Brain microvascular endothelial cell (primary cell): ENCODE data around the gene PFN4.
"Not testable (repeated sequence)": the region's sequence is repeated elsewhere in the genome, so short reads cannot be mapped to it uniquely, and the experiment has no call there.

Source experiments
- DNase-seq: peaks from one replicate; pipeline ENCODE4 v3.0.0-alpha.2; 2020
- H3K27ac ChIP-seq: fragments of 250-450 bp; sonication (Bioruptor Pico); 2 replicates; pipeline ENCODE4 v1.5.1; 2020; ENCODE audit warnings: mild to moderate bottlenecking, moderate library complexity
- H3K27me3 ChIP-seq: fragments of 250-450 bp; sonication (Bioruptor Pico); replicated peaks from 2 replicates; pipeline ENCODE4 v1.5.1; 2020; ENCODE audit warnings: mild to moderate bottlenecking
- H3K36me3 ChIP-seq: fragments of 250-450 bp; sonication (Bioruptor Pico); replicated peaks from 2 replicates; pipeline ENCODE4 v1.5.1; 2020; ENCODE audit warnings: mild to moderate bottlenecking
- H3K4me3 ChIP-seq: 2 replicates; pipeline ENCODE4 v1.5.1; 2011; ENCODE audit warnings: low read depth, mild to moderate bottlenecking, control low read depth, low read length, moderate library complexity
- in situ Hi-C: cut with HindIII; loops from 2 replicates; pipeline ENCODE4 v1.10.0; 2017; ENCODE audit warnings: low sequenced_read_pairs, low pct_ligation_motif_present
- TF ChIP-seq, protein P1 (sequence below): IDR thresholded peaks from 2 replicates; pipeline ENCODE4 v1.5.1; 2011; ENCODE audit warnings: low read depth, mild to moderate bottlenecking, moderate library complexity, low read length, control low read depth, inconsistent platforms; ENCODE audit errors: missing control alignments

PFN4 gene

DNA sequence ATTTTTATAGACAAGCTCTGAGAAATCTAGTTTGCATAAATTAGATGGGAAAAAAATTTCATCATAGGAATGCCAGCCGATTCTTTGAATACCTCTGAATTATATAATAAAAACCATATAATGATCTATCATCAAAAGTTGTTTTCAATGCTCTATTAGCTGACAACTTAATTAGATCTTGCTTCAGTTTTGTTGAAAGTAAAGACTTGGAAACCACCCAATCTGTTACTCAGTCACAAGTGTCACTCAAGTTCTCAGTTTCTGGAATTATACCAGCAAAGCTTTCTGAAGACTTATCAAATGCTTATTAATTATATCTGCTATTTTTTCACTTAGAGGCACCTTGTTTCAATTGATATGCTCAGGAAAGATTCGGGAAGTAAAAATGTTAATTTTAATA, 21.1 kb downstream of the PFN4 start:
- in situ Hi-C loops: no loop called here
- no peaks in the 10 kb centered on the region for H3K27me3 ChIP-seq
- DNase-seq: no peak
- H3K36me3 ChIP-seq: no peaks in the 10 kb centered on the region
- TF ChIP-seq, protein P1, sequence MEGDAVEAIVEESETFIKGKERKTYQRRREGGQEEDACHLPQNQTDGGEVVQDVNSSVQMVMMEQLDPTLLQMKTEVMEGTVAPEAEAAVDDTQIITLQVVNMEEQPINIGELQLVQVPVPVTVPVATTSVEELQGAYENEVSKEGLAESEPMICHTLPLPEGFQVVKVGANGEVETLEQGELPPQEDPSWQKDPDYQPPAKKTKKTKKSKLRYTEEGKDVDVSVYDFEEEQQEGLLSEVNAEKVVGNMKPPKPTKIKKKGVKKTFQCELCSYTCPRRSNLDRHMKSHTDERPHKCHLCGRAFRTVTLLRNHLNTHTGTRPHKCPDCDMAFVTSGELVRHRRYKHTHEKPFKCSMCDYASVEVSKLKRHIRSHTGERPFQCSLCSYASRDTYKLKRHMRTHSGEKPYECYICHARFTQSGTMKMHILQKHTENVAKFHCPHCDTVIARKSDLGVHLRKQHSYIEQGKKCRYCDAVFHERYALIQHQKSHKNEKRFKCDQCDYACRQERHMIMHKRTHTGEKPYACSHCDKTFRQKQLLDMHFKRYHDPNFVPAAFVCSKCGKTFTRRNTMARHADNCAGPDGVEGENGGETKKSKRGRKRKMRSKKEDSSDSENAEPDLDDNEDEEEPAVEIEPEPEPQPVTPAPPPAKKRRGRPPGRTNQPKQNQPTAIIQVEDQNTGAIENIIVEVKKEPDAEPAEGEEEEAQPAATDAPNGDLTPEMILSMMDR: no peak
- no peak overlapping the region for H3K4me3 ChIP-seq
- no peak overlapping the region for H3K27ac ChIP-seq

DNA sequence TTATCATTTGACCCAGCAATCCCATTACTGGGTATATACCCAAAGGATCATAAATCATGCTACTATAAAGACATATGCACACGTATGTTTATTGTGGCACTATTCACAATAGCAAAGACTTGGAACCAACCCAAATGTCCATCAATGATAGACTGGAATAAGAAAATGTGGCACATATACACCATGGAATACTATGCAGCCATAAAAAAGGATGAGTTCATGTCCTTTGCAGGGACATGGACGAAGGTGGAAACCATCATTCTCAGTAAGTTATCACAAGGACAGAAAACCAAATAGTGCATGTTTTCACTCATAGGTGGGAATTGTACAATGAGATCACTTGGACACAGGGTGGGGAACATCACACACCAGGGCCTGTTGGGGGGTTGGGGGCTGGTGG, 22.4 kb downstream of the PFN4 start:
- H3K27ac ChIP-seq, H3K4me3 ChIP-seq, H3K27me3 ChIP-seq, DNase-seq, H3K36me3 ChIP-seq, in situ Hi-C loops: not testable (repeated sequence)

DNA sequence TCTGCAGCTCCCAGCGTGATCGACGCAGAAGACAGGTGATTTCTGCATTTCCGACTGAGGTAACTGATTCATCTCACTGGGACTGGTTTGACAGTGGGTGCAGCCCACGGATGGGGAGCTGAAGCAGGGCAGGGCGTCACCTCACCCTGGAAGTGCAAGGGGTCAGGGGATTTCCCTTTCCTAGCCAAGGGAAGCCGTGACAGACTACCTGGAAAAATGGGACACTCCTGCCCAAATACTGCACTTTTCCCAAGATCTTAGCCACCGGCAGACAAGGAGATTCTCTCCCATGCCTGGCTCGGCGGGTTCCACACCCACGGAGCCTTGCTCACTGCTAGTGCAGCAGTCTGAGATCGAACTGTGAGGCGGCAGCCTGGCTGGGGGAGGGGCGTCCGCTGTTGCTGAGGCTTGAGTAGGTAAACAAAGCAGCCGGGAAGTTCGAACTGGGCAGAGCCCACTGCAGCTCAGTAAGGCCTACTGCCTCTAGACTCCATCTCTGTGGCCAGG, 27.9 kb downstream of the PFN4 start:
- DNase-seq, H3K4me3 ChIP-seq, in situ Hi-C loops, H3K27me3 ChIP-seq, H3K27ac ChIP-seq, H3K36me3 ChIP-seq: not testable (repeated sequence)

DNA sequence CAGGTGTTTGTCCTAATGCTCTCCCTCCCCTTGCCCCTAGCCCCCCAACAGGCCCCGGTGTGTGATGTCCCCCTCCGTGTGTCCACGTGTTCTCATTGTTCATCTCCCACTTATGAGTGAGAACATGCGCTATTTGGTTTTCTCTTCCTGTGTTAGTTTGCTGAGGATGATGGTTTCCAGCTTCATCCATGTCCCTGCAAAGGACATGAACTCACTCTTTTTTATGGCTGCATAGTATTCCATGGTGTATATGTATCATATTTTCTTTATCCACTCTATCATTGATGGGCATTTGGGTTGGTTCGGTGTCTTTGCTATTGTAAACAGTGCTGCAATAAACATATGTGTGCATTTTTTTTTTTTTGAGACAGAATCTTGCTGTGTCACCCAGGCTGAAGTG, 29.9 kb downstream of the PFN4 start:
- H3K4me3 ChIP-seq, H3K27me3 ChIP-seq, H3K27ac ChIP-seq, H3K36me3 ChIP-seq, in situ Hi-C loops, DNase-seq: not testable (repeated sequence)

DNA sequence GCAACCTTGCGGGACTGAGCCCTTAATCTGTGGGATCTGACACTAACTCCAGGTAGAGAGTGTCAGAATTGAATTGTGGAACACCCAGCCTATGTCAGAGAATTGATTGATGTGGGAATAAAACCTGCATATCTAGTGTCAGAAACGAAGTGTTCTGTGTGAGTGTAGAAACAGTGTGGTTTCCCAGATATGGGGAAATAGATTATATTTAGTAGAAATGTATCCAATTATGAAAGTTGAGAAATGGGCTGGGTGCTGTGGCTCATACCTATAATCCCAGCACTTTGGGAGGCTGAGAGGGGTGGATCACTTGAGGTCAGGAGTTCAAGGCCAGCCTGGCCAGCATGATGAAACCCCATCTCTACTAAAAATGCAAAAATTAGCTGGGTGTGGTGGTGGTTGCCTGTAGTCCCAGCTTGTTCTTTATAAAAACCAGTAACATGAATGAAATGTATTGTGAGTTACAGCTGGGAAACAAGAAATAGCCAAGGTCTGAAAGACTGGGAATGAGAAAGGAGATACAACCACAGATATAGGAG, 34.2 kb downstream of the PFN4 start:
- no peaks in the 10 kb centered on the region for H3K27me3 ChIP-seq
- no peak for DNase-seq
- H3K4me3 ChIP-seq: no peak overlapping the region
- no peak overlapping the region for H3K27ac ChIP-seq
- H3K36me3 ChIP-seq: no peaks in the 10 kb centered on the region
- TF ChIP-seq, protein P1: no peak
- in situ Hi-C loops: no loop called here

DNA sequence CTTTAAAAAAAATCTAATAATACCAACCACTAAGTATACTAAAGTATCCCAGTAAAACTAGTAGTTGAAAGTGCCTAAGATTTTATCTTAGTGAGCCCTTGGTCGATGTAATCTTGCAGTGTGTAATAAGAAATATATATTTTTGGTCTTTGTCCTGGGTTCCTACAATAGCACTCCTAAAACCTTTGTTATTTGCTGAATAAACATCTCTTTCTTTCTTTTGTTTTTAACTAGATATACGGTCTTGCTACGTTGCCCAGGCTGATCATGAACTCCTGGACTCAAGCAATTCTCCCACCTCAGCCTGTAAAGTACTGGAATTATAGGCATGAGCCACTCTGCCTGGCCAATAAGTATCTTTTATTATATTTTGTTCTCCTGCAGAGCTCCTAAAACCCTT, 36.1 kb downstream of the PFN4 start:
- TF ChIP-seq, protein P1: no peak
- Histone ChIP-seq H3K36me3 (peaks cover 9% of the 10 kb centered on the region), H3K27ac (no peak overlapping the region), H3K27me3 (no peaks in the 10 kb centered on the region), H3K4me3 (no peak overlapping the region)
- in situ Hi-C loops: no loop called here
- DNase-seq: no peak

DNA sequence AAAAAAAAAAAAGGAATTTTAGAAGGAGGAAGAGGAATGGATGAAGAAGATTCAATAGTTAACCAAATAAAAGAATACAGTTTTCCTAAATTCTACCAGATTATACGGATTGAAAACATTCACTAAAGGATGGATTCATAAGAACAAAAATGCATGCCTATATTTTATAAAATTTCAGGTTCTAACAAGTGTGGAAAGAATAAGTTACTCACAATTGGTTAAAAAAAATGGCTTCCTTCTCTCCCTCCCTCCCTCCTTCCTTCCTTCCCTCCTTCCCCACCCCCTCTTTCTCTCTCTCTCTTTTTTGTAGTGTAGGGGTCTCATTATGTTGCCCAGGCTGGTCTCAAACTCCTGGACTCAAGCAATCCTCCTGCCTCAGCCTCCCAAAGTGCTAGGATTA, 36.9 kb downstream of the PFN4 start:
- no peaks in the 10 kb centered on the region for H3K27me3 ChIP-seq
- H3K4me3 ChIP-seq: no peak overlapping the region
- in situ Hi-C loops: no loop called here
- TF ChIP-seq, protein P1: no peak
- H3K27ac ChIP-seq: no peak overlapping the region
- DNase-seq: no peak
- H3K36me3 ChIP-seq: peaks cover 13% of the 10 kb centered on the region
